ENCODE measurements around the gene GTF2F2.

- TF ChIP-seq, protein P1, sequence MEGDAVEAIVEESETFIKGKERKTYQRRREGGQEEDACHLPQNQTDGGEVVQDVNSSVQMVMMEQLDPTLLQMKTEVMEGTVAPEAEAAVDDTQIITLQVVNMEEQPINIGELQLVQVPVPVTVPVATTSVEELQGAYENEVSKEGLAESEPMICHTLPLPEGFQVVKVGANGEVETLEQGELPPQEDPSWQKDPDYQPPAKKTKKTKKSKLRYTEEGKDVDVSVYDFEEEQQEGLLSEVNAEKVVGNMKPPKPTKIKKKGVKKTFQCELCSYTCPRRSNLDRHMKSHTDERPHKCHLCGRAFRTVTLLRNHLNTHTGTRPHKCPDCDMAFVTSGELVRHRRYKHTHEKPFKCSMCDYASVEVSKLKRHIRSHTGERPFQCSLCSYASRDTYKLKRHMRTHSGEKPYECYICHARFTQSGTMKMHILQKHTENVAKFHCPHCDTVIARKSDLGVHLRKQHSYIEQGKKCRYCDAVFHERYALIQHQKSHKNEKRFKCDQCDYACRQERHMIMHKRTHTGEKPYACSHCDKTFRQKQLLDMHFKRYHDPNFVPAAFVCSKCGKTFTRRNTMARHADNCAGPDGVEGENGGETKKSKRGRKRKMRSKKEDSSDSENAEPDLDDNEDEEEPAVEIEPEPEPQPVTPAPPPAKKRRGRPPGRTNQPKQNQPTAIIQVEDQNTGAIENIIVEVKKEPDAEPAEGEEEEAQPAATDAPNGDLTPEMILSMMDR (IDR thresholded peaks at IDR 0.05) = no peak
- TF ChIP-seq POLR2A (IDR thresholded peaks at IDR 0.05) = no peak
Measured at GRCh38 chr13:45200701-45201232, 80.5 kb downstream of the GTF2F2 start, which contains the start of gene KCTD4.
